Progenitor cell of endocrine pancreas (in vitro differentiated cells): Measurements from ENCODE around the gene RRP1B. TPM values are rescaled to one million over a fixed set of nuclear protein-coding genes. Genes with fewer than 3 reads are reported as not detected.

Experiments
- DNase-seq: peaks from one replicate; pipeline ENCODE4 v3.0.0; 2021; ENCODE audit warnings: low spot score; ENCODE audit not compliant: unreplicated experiment
- H3K27ac Mint-ChIP-seq: 2 replicates; pipeline ENCODE4 v1.8.0; 2021; ENCODE audit warnings: mild to moderate bottlenecking, moderate library complexity, mixed read lengths
- H3K27me3 Mint-ChIP-seq: 2 replicates; pipeline ENCODE4 v1.8.0; 2021; ENCODE audit warnings: mixed read lengths
- H3K36me3 Mint-ChIP-seq: 2 replicates; pipeline ENCODE4 v1.8.0; 2022; ENCODE audit warnings: mixed read lengths; ENCODE audit not compliant: insufficient read depth
- H3K4me1 Mint-ChIP-seq: 2 replicates; pipeline ENCODE4 v1.8.0; 2021; ENCODE audit warnings: low read depth, mixed read lengths
- H3K4me3 Mint-ChIP-seq: 2 replicates; pipeline ENCODE4 v1.8.0; 2021; ENCODE audit warnings: low read depth, mild to moderate bottlenecking, moderate library complexity, mixed read lengths
- H3K9me3 Mint-ChIP-seq: 2 replicates; pipeline ENCODE4 v1.8.0; 2021; ENCODE audit warnings: low read depth, mixed read lengths
- total RNA-seq: library from RNA; stranded (reverse); gene quantifications from 2 replicates; pipeline ENCODE4 v1.2.1, GENCODE V29; 2021
- TF ChIP-seq, protein P1 (sequence below): fragments of 200-600 bp; sonication (generic); IDR thresholded peaks from one replicate; pipeline ENCODE4 v1.5.0; 2021; ENCODE audit warnings: antibody characterized with exemption, mild to moderate bottlenecking; ENCODE audit not compliant: unreplicated experiment

Gene RRP1B
- total RNA-seq, 1 donor from 2014 or later, result 38.0 TPM

DNA sequence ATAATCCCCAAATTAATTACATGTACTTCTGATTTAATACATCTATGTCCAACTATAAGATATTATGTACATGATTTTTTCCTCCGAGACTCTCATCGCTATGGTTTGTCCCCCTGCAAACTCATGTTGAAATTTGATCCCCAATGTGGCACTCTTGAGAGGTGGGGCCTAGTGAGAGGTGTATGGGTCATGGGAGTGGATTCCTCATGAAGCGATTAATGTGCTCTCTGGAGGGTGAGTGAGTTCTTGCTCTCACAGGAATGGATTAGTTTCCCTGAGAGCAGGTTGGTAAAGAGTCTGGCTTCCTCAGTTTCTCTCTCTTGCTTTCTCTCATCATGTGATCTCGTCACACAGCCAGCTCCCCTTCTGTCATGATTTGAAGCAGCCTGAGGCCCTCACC, 16.2 kb upstream of the RRP1B start:
- peaks cover 7% of the 10 kb centered on the region for H3K4me1 Mint-ChIP-seq
- H3K27me3 Mint-ChIP-seq, result peaks cover 1% of the 10 kb centered on the region
- no peaks in the 10 kb centered on the region for H3K9me3 Mint-ChIP-seq
- H3K4me3 Mint-ChIP-seq, result no peak overlapping the region
- H3K27ac Mint-ChIP-seq, result no peak overlapping the region
- TF ChIP-seq, protein P1, sequence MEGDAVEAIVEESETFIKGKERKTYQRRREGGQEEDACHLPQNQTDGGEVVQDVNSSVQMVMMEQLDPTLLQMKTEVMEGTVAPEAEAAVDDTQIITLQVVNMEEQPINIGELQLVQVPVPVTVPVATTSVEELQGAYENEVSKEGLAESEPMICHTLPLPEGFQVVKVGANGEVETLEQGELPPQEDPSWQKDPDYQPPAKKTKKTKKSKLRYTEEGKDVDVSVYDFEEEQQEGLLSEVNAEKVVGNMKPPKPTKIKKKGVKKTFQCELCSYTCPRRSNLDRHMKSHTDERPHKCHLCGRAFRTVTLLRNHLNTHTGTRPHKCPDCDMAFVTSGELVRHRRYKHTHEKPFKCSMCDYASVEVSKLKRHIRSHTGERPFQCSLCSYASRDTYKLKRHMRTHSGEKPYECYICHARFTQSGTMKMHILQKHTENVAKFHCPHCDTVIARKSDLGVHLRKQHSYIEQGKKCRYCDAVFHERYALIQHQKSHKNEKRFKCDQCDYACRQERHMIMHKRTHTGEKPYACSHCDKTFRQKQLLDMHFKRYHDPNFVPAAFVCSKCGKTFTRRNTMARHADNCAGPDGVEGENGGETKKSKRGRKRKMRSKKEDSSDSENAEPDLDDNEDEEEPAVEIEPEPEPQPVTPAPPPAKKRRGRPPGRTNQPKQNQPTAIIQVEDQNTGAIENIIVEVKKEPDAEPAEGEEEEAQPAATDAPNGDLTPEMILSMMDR, result no peak
- H3K36me3 Mint-ChIP-seq, result no peaks in the 10 kb centered on the region
- no peak for DNase-seq

- Mint-ChIP-seq H3K4me3 (no peak overlapping the region), H3K9me3 (no peaks in the 10 kb centered on the region), H3K27ac (no peak overlapping the region), H3K27me3 (peaks cover 5% of the 10 kb centered on the region), H3K4me1 (peaks cover 7% of the 10 kb centered on the region), H3K36me3 (no peaks in the 10 kb centered on the region)
- DNase-seq, result no peak
- TF ChIP-seq, protein P1, result no peak
These were observed 15.3 kb upstream of the RRP1B start for GRCh38 chr21:43644071-43644470.

DNA sequence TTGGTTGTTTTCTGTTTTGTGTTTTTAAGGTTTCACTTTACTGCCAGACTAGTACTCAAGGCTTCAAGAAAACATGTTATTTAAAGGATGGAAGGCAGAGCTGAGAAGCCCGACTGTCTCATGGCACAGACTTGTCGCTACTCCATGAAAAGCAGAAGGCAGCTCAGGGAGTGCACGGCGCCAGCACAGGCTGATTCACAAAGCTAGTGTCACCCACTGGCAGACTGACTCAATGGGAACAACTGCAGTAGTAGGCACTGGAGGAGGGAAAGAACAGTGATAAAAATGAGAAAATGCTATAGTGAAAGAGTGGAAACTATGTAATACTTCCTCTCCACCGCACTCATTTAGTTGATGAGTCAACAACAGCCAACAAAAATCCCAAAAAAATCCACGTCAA, 14.8 kb upstream of the RRP1B start:
- Mint-ChIP-seq H3K27ac (peak overlapping the region; percentile 12), H3K4me3 (no peak overlapping the region), H3K4me1 (peaks cover 7% of the 10 kb centered on the region), H3K36me3 (no peaks in the 10 kb centered on the region), H3K27me3 (peaks cover 5% of the 10 kb centered on the region), H3K9me3 (no peaks in the 10 kb centered on the region)
- TF ChIP-seq, protein P1, result no peak
- DNase-seq, result no peak

GRCh38 chr21:43645136-43645891, 14.0 kb upstream of the RRP1B start:
- TF ChIP-seq, protein P1, result peak; percentile 42
- Mint-ChIP-seq H3K9me3 (no peaks in the 10 kb centered on the region), H3K36me3 (no peaks in the 10 kb centered on the region), H3K4me1 (peaks cover 7% of the 10 kb centered on the region), H3K27ac (no peak overlapping the region), H3K4me3 (no peak overlapping the region), H3K27me3 (peaks cover 5% of the 10 kb centered on the region)
- DNase-seq, result no peak

DNA sequence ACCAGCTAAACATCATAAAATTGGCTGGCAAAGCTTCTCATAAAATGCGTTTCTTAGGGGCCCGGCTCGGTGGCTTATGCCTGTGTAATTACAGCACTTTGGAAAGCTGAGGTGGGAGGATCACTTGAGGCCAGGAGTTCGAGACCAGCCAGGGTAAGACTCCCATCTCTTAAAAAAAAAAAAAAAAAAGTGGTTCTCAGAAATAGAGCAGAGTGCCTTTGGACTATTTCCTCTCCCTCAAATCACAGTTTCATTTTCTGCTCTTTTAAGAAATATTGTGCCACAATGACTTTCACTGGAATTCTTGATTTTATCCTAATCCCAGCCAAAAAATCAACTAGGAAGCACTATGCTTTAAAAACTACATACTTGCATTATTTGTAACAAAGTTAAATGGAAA, 13.4 kb upstream of the RRP1B start:
- TF ChIP-seq, protein P1, result no peak
- no peak overlapping the region for H3K27ac Mint-ChIP-seq
- DNase-seq, result no peak
- no peak overlapping the region for H3K4me3 Mint-ChIP-seq
- peaks cover 7% of the 10 kb centered on the region for H3K4me1 Mint-ChIP-seq
- H3K36me3 Mint-ChIP-seq, result no peaks in the 10 kb centered on the region
- H3K27me3 Mint-ChIP-seq, result peaks cover 5% of the 10 kb centered on the region
- no peaks in the 10 kb centered on the region for H3K9me3 Mint-ChIP-seq
